GM12891 (cell line): Measurements from ENCODE around the gene TAF1C.

Source experiments
- PAX5 ChIP-seq: IDR thresholded peaks from 2 replicates; pipeline ENCODE4 v1.6.1; 2011; ENCODE audit warnings: low read length, moderate library complexity, mild to moderate bottlenecking; ENCODE audit not compliant: insufficient read depth, severe bottlenecking
- POLR2A ChIP-seq: IDR thresholded peaks from 2 replicates; pipeline ENCODE4 v1.6.1; 2011; ENCODE audit warnings: low read depth, low read length, control low read depth
- POLR2AphosphoS5 ChIP-seq: IDR thresholded peaks from 2 replicates; pipeline ENCODE4 v1.6.1; 2011; ENCODE audit warnings: low read depth, low read length, control low read depth

DNA sequence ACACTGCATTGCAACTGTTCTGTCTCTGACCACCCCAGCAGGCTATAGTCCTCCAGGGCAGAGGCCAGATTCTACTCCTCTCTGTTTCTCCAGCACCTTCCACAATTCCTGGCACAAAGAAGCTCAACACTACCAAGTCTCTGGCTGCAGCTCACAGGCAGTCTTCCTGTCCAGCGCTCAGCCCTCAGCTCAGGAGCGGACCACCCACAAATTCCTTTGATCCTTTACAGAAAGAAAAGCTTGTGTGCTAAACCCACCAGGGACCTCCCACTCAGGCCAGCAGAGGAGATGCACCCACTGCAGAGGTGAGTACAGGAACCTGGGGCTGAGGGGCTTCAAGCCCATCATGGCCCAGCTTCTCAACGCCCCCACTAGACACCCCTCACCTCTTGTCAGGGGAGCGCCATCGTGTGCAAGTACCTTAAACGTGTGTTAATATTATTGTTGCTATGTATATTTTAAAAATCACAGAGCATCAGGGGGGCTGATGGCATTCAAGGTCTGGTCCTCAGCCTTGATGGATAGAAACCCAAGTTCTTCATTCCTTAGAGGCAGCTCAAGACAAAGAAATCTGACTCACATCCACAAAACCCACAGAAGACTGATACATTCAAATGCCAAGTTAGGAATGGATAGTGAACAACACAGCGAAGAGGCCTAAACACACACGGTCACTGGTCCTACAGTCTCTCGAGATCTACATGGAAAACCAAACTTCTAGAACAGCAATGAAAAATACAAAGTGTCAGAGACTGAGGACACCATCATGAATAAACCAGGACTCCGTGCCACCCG is 50.3 kb downstream of the TAF1C start:
- no peak for TF ChIP-seq POLR2A
- TF ChIP-seq POLR2AphosphoS5 = no peak
- no peak for TF ChIP-seq PAX5
